GM10266 (cell line): ENCODE results near the gene TMOD2.

ENCODE experiments used
- DNase-seq: peaks from one replicate; pipeline ENCODE4 v3.0.0; 2012; ENCODE audit errors: extremely low spot score
- TF ChIP-seq, protein P1 (sequence below): IDR thresholded peaks from 2 replicates; pipeline ENCODE4 v1.5.1; 2012; ENCODE audit warnings: mild to moderate bottlenecking, low read depth; ENCODE audit not compliant: control insufficient read depth, insufficient read depth; ENCODE audit errors: missing control alignments

TMOD2 gene

DNA sequence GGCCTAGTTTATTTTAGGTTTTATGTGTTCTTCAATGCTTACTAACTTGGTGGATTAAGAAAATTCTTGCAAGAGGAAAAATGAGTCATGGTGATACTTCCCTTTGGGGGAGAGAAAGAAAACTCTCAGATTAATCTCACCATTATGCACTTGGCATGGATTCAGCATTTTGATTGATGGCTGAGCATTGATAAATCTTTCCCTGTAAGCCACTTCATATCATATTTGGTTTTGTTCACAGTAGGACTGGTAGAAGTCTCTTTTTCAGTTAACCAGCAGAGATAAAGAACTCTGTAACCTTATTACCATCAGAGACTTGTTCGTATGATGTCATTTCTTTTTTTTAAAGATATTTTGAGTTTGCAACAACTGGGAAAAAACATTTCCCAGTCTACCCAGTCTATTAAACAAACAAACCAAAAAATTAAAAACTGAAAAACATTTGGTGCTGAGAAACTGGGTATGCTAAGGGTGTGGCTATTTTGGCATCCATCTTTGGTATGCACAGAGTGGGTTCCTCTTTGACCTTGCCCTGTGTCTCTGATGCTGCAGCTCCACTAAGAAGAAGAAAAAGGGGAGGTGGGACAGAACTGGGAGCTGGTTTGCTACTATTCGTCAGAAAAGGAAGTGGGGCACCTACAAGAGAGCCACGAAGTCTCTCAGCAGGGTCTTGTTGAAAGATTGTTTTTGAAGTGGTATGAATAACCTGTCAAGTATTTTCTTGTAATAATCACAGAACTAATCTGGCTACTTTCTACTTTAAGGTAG is 95.2 kb downstream of the TMOD2 start:
- TF ChIP-seq, protein P1, sequence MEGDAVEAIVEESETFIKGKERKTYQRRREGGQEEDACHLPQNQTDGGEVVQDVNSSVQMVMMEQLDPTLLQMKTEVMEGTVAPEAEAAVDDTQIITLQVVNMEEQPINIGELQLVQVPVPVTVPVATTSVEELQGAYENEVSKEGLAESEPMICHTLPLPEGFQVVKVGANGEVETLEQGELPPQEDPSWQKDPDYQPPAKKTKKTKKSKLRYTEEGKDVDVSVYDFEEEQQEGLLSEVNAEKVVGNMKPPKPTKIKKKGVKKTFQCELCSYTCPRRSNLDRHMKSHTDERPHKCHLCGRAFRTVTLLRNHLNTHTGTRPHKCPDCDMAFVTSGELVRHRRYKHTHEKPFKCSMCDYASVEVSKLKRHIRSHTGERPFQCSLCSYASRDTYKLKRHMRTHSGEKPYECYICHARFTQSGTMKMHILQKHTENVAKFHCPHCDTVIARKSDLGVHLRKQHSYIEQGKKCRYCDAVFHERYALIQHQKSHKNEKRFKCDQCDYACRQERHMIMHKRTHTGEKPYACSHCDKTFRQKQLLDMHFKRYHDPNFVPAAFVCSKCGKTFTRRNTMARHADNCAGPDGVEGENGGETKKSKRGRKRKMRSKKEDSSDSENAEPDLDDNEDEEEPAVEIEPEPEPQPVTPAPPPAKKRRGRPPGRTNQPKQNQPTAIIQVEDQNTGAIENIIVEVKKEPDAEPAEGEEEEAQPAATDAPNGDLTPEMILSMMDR, result no peak
- DNase-seq, result no peak

DNA sequence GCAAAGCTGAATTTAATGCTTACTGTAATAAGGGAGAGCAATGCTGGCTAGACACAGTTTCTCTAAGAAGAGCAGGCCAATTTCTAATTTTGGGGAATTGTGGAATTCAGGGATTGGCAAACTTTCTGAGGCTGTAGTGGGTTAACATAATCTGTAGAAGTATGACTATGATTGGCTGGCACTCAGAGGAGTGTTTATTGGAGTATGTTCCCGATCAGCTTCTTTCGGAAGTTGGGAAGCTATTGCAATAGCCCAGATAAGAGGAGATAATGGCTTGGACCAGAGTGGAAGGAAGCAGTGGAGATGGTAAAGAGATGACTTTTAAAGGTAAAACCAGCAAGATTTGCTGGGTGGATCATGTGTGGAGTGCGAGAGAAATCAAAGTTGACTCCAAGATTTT is 97.4 kb downstream of the TMOD2 start:
- TF ChIP-seq, protein P1, result no peak
- DNase-seq, result no peak

DNA sequence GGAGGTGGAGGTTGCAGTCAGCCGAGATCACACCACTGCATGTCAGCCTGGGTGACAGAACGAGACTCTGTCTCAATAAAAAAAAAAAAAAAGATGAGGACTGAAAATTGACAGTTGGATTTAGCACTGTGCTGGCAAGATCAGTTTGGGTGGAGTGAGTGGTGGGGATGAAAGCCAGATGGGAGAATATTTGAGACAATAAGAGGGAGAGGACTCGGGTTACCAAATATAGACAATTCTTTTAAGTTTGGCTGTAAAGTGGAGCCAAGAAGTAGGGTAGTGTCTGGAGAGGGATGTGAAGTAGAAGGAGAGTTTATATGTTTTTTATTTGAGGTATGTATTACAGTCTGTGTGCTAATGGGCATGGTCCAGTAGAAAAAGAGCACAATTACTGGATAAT is 98.5 kb downstream of the TMOD2 start:
- TF ChIP-seq, protein P1, result no peak
- DNase-seq, result no peak

DNA sequence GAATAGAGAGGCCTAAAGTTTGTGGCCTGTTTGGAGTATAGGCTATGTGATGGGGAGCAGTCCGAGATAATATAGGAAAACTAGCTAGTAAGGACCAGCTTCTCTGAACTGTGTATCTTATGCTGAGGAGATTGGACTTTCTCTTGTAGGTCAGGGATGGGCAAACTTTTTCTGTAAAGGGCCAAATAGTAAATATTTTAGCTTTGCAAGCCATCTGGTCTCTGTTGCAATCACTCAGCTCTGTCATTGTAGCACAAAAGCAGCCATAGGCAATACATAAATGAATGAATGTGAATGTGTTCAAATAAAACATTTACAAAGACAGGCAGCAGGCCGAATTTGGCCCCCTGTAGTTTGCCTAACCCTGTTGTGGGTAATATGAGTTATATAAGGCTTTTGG is 102.6 kb downstream of the TMOD2 start:
- no peak for DNase-seq
- TF ChIP-seq, protein P1, result no peak

DNA sequence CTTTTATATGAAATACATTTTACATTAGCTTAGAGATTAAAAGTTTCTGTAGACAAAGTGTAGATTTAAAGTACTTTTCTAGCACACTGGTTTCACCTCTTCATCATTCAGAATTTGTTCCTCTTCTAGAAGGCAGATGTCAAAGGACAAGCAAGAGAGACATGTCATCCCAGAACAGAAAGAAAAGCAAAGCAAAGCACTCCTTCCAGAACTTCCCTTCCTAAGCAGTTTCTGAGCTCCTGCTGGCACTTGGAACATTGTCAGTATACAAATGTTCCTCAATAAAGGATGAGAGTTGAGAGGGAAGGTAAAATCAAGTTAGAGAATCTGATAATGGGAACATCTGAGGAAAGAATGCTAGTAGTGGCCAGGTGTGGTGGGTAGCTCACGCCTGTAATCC is 104.2 kb downstream of the TMOD2 start:
- TF ChIP-seq, protein P1, result no peak
- DNase-seq, result no peak

DNA sequence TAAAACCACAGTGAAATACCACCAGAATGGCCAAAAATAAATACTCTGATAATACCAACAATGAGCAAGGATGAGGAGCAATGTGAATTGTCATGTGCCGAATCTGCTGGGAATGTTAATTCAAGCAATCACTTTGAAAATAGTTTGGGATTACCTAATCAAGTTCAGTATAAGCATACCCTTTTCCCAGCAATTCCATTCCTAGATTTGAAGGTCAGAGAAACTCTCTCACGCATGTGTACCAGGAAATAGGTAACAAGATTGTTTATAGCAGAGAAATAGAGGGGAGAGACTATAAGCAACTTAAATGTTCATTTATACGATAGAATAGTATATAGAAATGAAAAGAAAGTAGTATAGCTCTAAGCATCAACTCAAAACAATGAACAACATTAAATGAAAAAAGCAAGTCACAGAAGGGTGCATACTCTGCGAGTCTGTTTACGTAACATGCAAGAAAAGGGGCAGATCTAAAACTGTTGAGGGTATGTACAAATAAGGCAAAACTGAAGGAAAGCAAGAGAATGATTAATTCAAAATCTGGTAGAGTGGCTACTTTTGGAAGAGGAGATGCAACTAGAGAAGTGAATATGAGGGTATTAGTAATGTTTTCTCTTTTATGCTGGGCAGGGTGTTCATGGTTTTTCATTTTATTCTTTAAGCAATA is 105.5 kb downstream of the TMOD2 start:
- DNase-seq, result no peak
- TF ChIP-seq, protein P1, result no peak
